Kidney epithelial cell (primary cell): Measurements from ENCODE around the gene ITPR1. TPM values are rescaled to one million over a fixed set of nuclear protein-coding genes. Genes with fewer than 3 reads are reported as not detected.

ENCODE experiments used
- DNase-seq: peaks from one replicate; pipeline ENCODE4 v3.0.0-alpha.2; 2010; ENCODE audit warnings: low read depth
- H3K27me3 ChIP-seq: 2 replicates; pipeline ENCODE4 v1.6.0; 2011; ENCODE audit warnings: low read length; ENCODE audit not compliant: control insufficient read depth, insufficient read depth
- H3K36me3 ChIP-seq: 2 replicates; pipeline ENCODE4 v1.5.1; 2011; ENCODE audit warnings: low read length; ENCODE audit not compliant: control insufficient read depth, insufficient read depth
- H3K4me3 ChIP-seq: 2 replicates; pipeline ENCODE4 v1.5.1; 2011; ENCODE audit warnings: low read depth, mild to moderate bottlenecking, control low read depth, low read length
- total RNA-seq: library from RNA; depleted of rRNA; stranded (reverse); fragments of >200 nt; gene quantifications from 2 replicates; pipeline ENCODE4 v1.2.3, GENCODE V29; 2015
- TF ChIP-seq, protein P1 (sequence below): IDR thresholded peaks from 2 replicates; pipeline ENCODE4 v1.5.1; 2011; ENCODE audit warnings: mild to moderate bottlenecking, moderate library complexity, low read length, control low read depth, inconsistent platforms; ENCODE audit not compliant: insufficient read depth, poor library complexity, severe bottlenecking

ITPR1 gene
- total RNA-seq, 1 donor from 2014 or later, result 8.9 TPM

DNA sequence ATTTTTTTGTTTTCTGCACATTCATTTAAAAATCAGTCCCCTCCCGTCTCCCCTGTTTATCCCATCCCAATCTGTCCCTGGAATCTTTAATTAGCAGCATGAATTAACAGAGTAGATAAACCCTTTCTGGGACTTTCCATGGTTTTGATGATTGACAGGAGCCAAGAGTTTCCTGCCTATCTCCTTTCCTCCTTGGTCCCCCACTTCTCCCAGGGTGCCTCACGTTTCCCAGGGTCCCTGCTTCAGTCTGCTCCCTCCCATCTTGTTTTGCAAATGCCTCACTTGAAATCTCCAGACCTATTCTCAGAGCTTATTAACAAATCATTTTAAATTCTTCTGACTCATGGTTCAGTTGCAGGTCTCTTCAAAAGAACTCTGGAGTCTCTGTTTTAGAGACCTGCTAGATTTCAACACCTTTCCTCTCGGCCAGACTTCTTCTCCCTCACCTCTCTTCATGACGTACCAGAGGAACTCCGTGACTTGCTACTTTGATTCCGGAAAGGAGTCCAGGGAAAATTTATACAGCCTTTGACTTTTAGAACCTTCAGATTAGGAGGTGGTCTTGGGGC lies 238.5 kb downstream of the ITPR1 start:
- TF ChIP-seq, protein P1, sequence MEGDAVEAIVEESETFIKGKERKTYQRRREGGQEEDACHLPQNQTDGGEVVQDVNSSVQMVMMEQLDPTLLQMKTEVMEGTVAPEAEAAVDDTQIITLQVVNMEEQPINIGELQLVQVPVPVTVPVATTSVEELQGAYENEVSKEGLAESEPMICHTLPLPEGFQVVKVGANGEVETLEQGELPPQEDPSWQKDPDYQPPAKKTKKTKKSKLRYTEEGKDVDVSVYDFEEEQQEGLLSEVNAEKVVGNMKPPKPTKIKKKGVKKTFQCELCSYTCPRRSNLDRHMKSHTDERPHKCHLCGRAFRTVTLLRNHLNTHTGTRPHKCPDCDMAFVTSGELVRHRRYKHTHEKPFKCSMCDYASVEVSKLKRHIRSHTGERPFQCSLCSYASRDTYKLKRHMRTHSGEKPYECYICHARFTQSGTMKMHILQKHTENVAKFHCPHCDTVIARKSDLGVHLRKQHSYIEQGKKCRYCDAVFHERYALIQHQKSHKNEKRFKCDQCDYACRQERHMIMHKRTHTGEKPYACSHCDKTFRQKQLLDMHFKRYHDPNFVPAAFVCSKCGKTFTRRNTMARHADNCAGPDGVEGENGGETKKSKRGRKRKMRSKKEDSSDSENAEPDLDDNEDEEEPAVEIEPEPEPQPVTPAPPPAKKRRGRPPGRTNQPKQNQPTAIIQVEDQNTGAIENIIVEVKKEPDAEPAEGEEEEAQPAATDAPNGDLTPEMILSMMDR, result no peak
- H3K27me3 ChIP-seq, result no peaks in the 10 kb centered on the region
- H3K36me3 ChIP-seq, result no peaks in the 10 kb centered on the region
- no peak for DNase-seq
- no peak overlapping the region for H3K4me3 ChIP-seq

DNA sequence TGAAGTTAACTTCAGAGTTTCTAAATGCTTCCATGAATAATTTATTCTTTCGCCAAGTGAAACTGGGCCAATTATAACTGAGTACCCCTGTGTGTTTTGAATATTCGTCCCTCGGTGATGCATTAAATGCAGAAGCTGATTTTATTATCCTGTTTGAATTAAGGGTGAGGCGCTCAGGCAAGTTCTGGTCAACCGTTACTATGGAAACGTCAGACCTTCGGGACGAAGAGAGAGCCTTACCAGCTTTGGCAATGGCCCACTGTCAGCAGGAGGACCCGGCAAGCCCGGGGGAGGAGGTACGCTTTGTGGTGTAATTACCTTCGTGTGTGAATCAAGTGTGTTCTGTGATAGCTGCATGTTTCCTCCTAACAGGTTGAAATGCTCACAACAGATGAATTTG lies 239.8 kb downstream of the ITPR1 start:
- Histone ChIP-seq H3K4me3 (no peak overlapping the region), H3K27me3 (no peaks in the 10 kb centered on the region), H3K36me3 (no peaks in the 10 kb centered on the region)
- DNase-seq, result no peak
- TF ChIP-seq, protein P1, result no peak

DNA sequence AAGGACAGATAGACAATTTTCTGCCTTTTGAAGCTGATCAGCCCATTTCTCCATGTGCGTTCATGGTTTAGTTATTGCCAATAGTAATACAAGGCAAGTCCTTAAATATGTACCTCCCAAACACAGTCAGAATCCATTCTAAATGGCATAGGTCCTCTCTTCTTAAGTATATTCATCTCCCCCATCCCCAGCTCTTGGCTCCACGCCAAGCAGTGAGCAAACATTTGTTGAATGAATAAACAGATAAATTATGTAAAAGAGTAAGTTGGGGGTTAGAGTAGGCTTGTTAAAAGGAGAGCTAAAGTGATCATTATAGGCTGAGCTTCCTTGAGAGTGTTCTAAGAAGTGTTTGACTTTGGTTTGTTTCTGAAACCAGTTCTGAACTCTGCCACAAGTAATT lies 241.3 kb downstream of the ITPR1 start:
- no peaks in the 10 kb centered on the region for H3K27me3 ChIP-seq
- no peak for DNase-seq
- TF ChIP-seq, protein P1, result no peak
- no peaks in the 10 kb centered on the region for H3K36me3 ChIP-seq
- no peak overlapping the region for H3K4me3 ChIP-seq

DNA sequence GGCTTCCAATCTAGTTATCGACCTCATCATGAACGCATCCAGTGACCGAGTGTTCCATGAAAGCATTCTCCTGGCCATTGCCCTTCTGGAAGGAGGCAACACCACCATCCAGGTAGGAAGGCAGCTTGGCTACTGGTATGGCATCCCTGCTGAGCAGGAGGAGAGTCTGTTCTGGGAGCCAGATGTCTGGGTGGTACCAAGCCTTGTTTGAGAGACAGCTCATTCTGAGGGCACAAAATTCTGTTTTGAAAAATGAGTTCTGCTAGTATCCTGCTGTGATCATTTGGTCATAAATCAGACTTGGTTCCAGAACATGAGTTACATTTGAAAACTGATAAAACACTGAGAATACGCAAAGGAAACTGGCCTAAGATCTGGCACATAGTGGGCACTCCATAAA lies 242.1 kb downstream of the ITPR1 start:
- DNase-seq, result no peak
- TF ChIP-seq, protein P1, result no peak
- Histone ChIP-seq H3K4me3 (no peak overlapping the region), H3K27me3 (no peaks in the 10 kb centered on the region), H3K36me3 (no peaks in the 10 kb centered on the region)

DNA sequence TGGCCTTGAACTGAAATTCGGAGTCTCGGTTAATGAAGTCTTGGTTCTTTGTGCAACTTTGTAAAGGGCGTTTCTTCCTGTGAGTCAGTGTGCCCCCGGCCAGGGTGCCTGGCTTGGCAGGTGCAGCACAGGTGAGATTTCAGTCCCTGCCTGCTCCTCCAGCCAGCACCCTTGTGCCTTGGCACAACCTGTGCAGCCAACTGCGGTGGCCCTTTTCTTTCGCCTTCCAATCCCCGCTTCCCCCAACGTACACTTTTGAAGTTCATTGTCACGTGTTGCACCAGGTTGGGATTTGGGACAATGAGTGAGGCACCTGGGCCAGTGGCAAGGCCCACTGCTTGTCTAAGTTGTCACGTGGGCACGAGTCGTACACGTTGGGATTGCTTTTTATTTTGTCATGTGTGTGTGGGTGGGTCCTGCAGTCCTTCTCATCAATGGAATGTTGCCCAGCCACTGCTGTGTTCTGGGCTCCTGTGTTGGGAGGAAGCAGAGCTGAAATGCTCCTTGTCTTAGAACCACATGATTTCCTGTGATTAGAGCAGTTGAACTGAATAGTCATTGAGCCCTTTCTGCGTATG lies 243.2 kb downstream of the ITPR1 start:
- Histone ChIP-seq H3K27me3 (no peaks in the 10 kb centered on the region), H3K4me3 (no peak overlapping the region), H3K36me3 (no peaks in the 10 kb centered on the region)
- DNase-seq, result no peak
- TF ChIP-seq, protein P1, result no peak

DNA sequence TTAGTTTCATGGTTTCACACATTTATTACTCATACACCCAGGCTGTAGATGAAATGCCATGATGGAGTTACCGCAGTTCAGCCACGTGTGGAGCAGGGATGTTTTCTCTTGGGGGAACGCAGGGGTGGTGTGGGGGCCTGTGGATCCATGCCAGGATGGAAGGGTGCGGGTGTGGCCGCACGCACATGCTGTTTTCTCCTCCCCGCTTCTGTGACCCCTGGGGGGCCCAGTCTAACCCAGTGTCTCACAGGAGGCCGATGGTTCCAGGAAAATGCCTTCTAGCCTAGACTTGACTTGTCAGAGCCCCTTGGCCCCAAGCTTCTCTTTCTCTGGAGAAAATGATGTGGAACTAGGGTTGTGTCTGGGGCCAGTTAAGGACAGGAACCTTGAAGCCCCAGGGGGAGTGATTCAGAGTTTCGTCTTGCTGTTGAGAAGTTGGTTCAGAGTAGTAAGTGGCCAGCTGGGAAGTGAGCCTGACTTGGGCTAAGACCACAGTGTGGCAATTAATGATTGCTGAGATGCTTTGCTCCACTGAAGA lies 245.7 kb downstream of the ITPR1 start:
- no peaks in the 10 kb centered on the region for H3K36me3 ChIP-seq
- H3K4me3 ChIP-seq, result no peak overlapping the region
- no peak for DNase-seq
- H3K27me3 ChIP-seq, result no peaks in the 10 kb centered on the region
- TF ChIP-seq, protein P1, result no peak
